ENCODE results near the gene UBE2C.

The UBE2C gene

DNA sequence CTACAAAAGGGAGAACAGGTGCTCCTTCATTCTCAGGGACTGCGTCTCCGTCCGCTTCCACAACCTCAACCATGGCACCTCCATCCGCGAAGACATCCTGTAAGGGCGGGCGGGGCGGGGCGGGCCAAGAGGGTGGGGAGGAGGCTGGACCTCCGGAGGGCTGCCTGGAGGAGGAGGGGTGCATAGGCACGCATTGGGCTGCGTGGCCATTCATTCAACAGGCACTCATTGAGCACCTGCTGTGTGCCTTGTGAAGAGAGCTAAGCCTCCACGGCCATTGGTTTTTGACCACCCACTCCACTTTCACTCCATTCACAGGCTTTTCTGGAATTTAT lies 45.4 kb downstream of the UBE2C start:
- Histone ChIP-seq H3K4me3 (ENCODE audit: insufficient read depth, low read depth, low read length, poor library complexity, severe bottlenecking) (peak overlapping the region; percentile 89), H3K9me3 (ENCODE audit: control insufficient read depth, low read length) (no peaks in the 10 kb centered on the region), H3K4me1 (ENCODE audit: control insufficient read depth, insufficient read depth, low read length, poor library complexity, severe bottlenecking) (peaks cover 11% of the 10 kb centered on the region), H3K27me3 (replicated peaks; ENCODE audit: control insufficient read depth, insufficient read depth, low read length, poor library complexity, severe bottlenecking) (no peaks in the 10 kb centered on the region), H3K36me3 (ENCODE audit: control insufficient read depth, insufficient read depth, low read length) (no peaks in the 10 kb centered on the region), H3K27ac (ENCODE audit: insufficient read depth, low read length, poor library complexity, severe bottlenecking) (peak overlapping the region; percentile 84)
- no peak for DNase-seq

GRCh38 chr20:45859916-45860315 lies 47.5 kb downstream of the UBE2C start:
- no peaks in the 10 kb centered on the region for H3K36me3 ChIP-seq (ENCODE audit: control insufficient read depth, insufficient read depth, low read length)
- H3K27me3 ChIP-seq (replicated peaks; ENCODE audit: control insufficient read depth, insufficient read depth, low read length, poor library complexity, severe bottlenecking): no peaks in the 10 kb centered on the region
- H3K4me3 ChIP-seq (ENCODE audit: insufficient read depth, low read depth, low read length, poor library complexity, severe bottlenecking): no peak overlapping the region
- no peaks in the 10 kb centered on the region for H3K9me3 ChIP-seq (ENCODE audit: control insufficient read depth, low read length)
- H3K4me1 ChIP-seq (ENCODE audit: control insufficient read depth, insufficient read depth, low read length, poor library complexity, severe bottlenecking): peaks cover 10% of the 10 kb centered on the region
- no peak overlapping the region for H3K27ac ChIP-seq (ENCODE audit: insufficient read depth, low read length, poor library complexity, severe bottlenecking)
- no peak for DNase-seq

DNA sequence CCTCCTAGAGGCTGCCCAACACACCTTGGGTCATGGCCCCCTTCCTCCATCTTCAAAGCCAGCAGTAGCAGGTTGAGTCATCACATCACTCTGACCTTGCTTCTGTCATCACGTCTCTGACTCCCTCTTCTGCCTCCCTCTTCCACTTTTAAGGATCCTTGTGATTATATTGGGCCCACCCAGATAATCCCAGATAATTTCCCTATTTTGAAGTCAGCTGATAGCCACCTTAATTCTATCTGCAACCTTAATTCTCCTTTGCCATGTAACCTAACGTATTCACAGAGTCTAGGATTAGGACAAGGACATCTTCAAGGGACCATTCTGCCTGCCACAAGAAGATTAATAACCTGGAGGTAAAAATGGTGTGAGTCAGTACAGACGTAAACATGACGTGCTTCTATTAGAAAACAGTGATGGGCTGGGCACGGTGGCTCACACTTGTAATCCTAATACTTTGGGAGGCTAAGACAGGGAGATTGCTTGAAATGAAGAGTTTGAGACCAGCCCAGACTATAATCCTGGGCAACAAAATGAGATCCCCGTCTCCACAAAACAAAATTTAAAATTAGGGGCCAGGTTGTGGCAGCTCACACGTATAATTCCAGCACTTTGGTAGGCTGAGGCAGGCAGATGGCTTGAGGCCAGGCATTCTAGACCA lies 48.2 kb downstream of the UBE2C start:
- peaks cover 6% of the 10 kb centered on the region for H3K4me1 ChIP-seq (ENCODE audit: control insufficient read depth, insufficient read depth, low read length, poor library complexity, severe bottlenecking)
- no peak overlapping the region for H3K27ac ChIP-seq (ENCODE audit: insufficient read depth, low read length, poor library complexity, severe bottlenecking)

GRCh38 chr20:45861221-45862075 lies 49.0 kb downstream of the UBE2C start:
- no peaks in the 10 kb centered on the region for H3K27me3 ChIP-seq (replicated peaks; ENCODE audit: control insufficient read depth, insufficient read depth, low read length, poor library complexity, severe bottlenecking)
- no peak overlapping the region for H3K4me3 ChIP-seq (ENCODE audit: insufficient read depth, low read depth, low read length, poor library complexity, severe bottlenecking)

More for the DNA sequence above, 48.2 kb downstream of the UBE2C start:
- H3K9me3 ChIP-seq (ENCODE audit: control insufficient read depth, low read length): no peaks in the 10 kb centered on the region
- H3K4me3 ChIP-seq (ENCODE audit: insufficient read depth, low read depth, low read length, poor library complexity, severe bottlenecking): no peak overlapping the region
- H3K36me3 ChIP-seq (ENCODE audit: control insufficient read depth, insufficient read depth, low read length): no peaks in the 10 kb centered on the region
- no peaks in the 10 kb centered on the region for H3K27me3 ChIP-seq (replicated peaks; ENCODE audit: control insufficient read depth, insufficient read depth, low read length, poor library complexity, severe bottlenecking)
- DNase-seq: no peak

DNA sequence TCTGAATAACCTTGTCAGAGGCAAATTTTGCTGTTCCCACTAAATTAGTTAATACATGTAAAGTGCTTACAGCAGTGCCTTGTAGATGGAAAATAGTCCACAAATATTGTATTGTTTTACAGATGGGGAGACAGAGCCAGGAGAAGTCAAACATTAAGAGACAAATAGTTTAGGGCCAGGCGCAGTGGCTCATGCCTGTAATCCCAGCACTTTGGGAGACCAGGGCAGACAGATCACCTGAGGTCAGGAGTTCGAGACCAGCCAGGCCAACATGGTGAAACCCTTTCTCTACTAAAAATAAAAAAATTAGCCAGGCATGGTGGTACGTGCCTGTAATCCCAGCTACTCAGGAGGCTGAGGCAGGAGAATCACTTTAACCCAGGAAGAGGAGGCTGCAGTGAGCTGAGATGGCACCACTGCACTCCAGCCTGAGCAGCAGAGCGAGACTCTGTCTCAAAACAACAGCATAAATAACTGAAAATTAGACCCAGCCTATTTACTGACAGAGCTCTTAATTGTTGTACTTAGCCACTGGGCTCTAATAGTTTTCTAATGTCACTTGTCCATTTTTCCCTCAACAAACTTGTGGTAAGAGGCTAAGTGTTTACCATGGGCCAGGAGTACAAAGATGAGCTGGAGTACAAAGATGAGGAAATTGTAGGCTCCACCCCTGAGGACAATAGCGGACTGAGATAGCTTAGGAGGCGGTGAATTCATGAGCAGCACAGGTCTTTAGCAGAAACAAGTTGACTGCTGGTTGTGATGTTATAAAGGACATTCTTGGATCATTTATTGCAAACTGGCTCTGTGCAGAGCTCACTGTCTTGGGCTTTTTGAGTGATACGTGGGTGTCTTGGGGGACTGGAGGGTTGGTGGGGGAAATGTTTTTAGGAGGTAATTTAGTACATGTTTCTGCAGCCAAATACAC lies 51.4 kb downstream of the UBE2C start:
- no peak overlapping the region for H3K4me3 ChIP-seq (ENCODE audit: insufficient read depth, low read depth, low read length, poor library complexity, severe bottlenecking)
- no peaks in the 10 kb centered on the region for H3K36me3 ChIP-seq (ENCODE audit: control insufficient read depth, insufficient read depth, low read length)
- no peaks in the 10 kb centered on the region for H3K27me3 ChIP-seq (replicated peaks; ENCODE audit: control insufficient read depth, insufficient read depth, low read length, poor library complexity, severe bottlenecking)
- no peak for DNase-seq
- H3K9me3 ChIP-seq (ENCODE audit: control insufficient read depth, low read length): no peaks in the 10 kb centered on the region
- no peaks in the 10 kb centered on the region for H3K4me1 ChIP-seq (ENCODE audit: control insufficient read depth, insufficient read depth, low read length, poor library complexity, severe bottlenecking)
- no peak overlapping the region for H3K27ac ChIP-seq (ENCODE audit: insufficient read depth, low read length, poor library complexity, severe bottlenecking)

More at GRCh38 chr20:45861221-45862075, 49.0 kb downstream of the UBE2C start:
- Histone ChIP-seq H3K27ac (ENCODE audit: insufficient read depth, low read length, poor library complexity, severe bottlenecking) (no peak overlapping the region), H3K36me3 (ENCODE audit: control insufficient read depth, insufficient read depth, low read length) (no peaks in the 10 kb centered on the region), H3K9me3 (ENCODE audit: control insufficient read depth, low read length) (no peaks in the 10 kb centered on the region), H3K4me1 (ENCODE audit: control insufficient read depth, insufficient read depth, low read length, poor library complexity, severe bottlenecking) (no peaks in the 10 kb centered on the region)
- DNase-seq: no peak

GRCh38 chr20:45866454-45866853 lies 54.0 kb downstream of the UBE2C start:
- H3K9me3 ChIP-seq (ENCODE audit: control insufficient read depth, low read length): no peaks in the 10 kb centered on the region
- H3K4me3 ChIP-seq (ENCODE audit: insufficient read depth, low read depth, low read length, poor library complexity, severe bottlenecking): no peak overlapping the region
- H3K36me3 ChIP-seq (ENCODE audit: control insufficient read depth, insufficient read depth, low read length): no peaks in the 10 kb centered on the region
- no peak overlapping the region for H3K27ac ChIP-seq (ENCODE audit: insufficient read depth, low read length, poor library complexity, severe bottlenecking)
- no peaks in the 10 kb centered on the region for H3K27me3 ChIP-seq (replicated peaks; ENCODE audit: control insufficient read depth, insufficient read depth, low read length, poor library complexity, severe bottlenecking)
- DNase-seq: no peak
- no peaks in the 10 kb centered on the region for H3K4me1 ChIP-seq (ENCODE audit: control insufficient read depth, insufficient read depth, low read length, poor library complexity, severe bottlenecking)

All from effector memory CD4-positive, alpha-beta T cell (primary cell).